Ecto neural progenitor cell (in vitro differentiated cells): ENCODE measurements around the gene VANGL2.
A peak's percentile ranks its signal among the peaks of the same experiment; 100 is the strongest.

Experiments
- DNase-seq: peaks from one replicate; pipeline ENCODE4 v3.0.0-alpha.2; 2018; ENCODE audit warnings: low spot score

VANGL2 gene

GRCh38 chr1:160406131-160406968, 6.0 kb downstream of the VANGL2 start:
- no peak for DNase-seq

- DNase-seq: no peak
Observed at GRCh38 chr1:160407839-160408801, 7.8 kb downstream of the VANGL2 start.

- no peak for DNase-seq
Observed at GRCh38 chr1:160408864-160409263, 8.5 kb downstream of the VANGL2 start.

GRCh38 chr1:160409486-160409885, 9.1 kb downstream of the VANGL2 start:
- no peak for DNase-seq

- DNase-seq: peak; percentile 94
Observed at GRCh38 chr1:160410406-160411005, 10.1 kb downstream of the VANGL2 start.

- DNase-seq: peak; percentile 69
Observed at GRCh38 chr1:160411271-160412027, 11.1 kb downstream of the VANGL2 start.

- no peak for DNase-seq
Observed at GRCh38 chr1:160412028-160412362, 11.6 kb downstream of the VANGL2 start.

- DNase-seq: peak; percentile 27
Observed at GRCh38 chr1:160413716-160414115, 13.4 kb downstream of the VANGL2 start.

- DNase-seq: no peak
Observed at GRCh38 chr1:160414881-160415280, 14.5 kb downstream of the VANGL2 start.

GRCh38 chr1:160415696-160416290, 15.4 kb downstream of the VANGL2 start:
- no peak for DNase-seq

GRCh38 chr1:160416369-160416768, 16.0 kb downstream of the VANGL2 start:
- no peak for DNase-seq

- DNase-seq: no peak
Observed at GRCh38 chr1:160418483-160418882, 18.1 kb downstream of the VANGL2 start.

GRCh38 chr1:160419150-160419837, 18.9 kb downstream of the VANGL2 start:
- DNase-seq: no peak

GRCh38 chr1:160419838-160420169, 19.4 kb downstream of the VANGL2 start:
- no peak for DNase-seq

GRCh38 chr1:160420881-160421842, 20.8 kb downstream of the VANGL2 start:
- DNase-seq: peak; percentile 30

- DNase-seq: no peak
Observed at GRCh38 chr1:160421881-160422280, 21.5 kb downstream of the VANGL2 start.

GRCh38 chr1:160423966-160424365, 23.6 kb downstream of the VANGL2 start:
- DNase-seq: no peak

- DNase-seq: no peak
Observed at GRCh38 chr1:160425847-160426246, 25.5 kb downstream of the VANGL2 start.

- no peak for DNase-seq
Observed at GRCh38 chr1:160427625-160428024, 27.3 kb downstream of the VANGL2 start.

- no peak for DNase-seq
Observed at GRCh38 chr1:160428053-160428452, 27.7 kb downstream of the VANGL2 start.
